ENCODE measurements around the gene NT5C2. TPM values are rescaled to one million over a fixed set of nuclear protein-coding genes. Genes with fewer than 3 reads are reported as not detected.
"Not testable (repeated sequence)": the region's sequence is repeated elsewhere in the genome, so short reads cannot be mapped to it uniquely, and the experiment has no call there.

NT5C2 gene
- polyA plus RNA-seq, 5 donors: 95.8 to 184 (median 164) TPM

GRCh38 chr10:103090911-103091310 is 102.2 kb downstream of the NT5C2 start:
- no peak for DNase-seq

GRCh38 chr10:103089493-103089892 is 103.6 kb downstream of the NT5C2 start:
- DNase-seq: no peak

- no peak for DNase-seq
These were observed 106.3 kb downstream of the NT5C2 start for GRCh38 chr10:103086799-103087198.

GRCh38 chr10:103086261-103086660 is 106.8 kb downstream of the NT5C2 start:
- no peak for DNase-seq

GRCh38 chr10:103083977-103084320 is 109.1 kb downstream of the NT5C2 start:
- DNase-seq: no peak

- DNase-seq: no peak
These were observed 109.7 kb downstream of the NT5C2 start for GRCh38 chr10:103083266-103083976.

GRCh38 chr10:103082683-103083082 is 110.4 kb downstream of the NT5C2 start:
- DNase-seq: no peak

GRCh38 chr10:103080891-103081581 is 112.0 kb downstream of the NT5C2 start:
- DNase-seq: no peak

GRCh38 chr10:103079946-103080345 is 113.1 kb downstream of the NT5C2 start:
- no peak for DNase-seq

- no peak for DNase-seq
These were observed 114.0 kb downstream of the NT5C2 start for GRCh38 chr10:103079100-103079499.

GRCh38 chr10:103078676-103079075 is 114.4 kb downstream of the NT5C2 start:
- no peak for DNase-seq

GRCh38 chr10:103078309-103078615 is 114.8 kb downstream of the NT5C2 start:
- no peak for DNase-seq

GRCh38 chr10:103077491-103078308 is 115.4 kb downstream of the NT5C2 start:
- no peak for DNase-seq

- DNase-seq: no peak
These were observed 116.1 kb downstream of the NT5C2 start for GRCh38 chr10:103077020-103077419.

- no peak for DNase-seq
These were observed 120.2 kb downstream of the NT5C2 start for GRCh38 chr10:103072891-103073290.

- no peak for DNase-seq
These were observed 120.8 kb downstream of the NT5C2 start for GRCh38 chr10:103072276-103072675.

GRCh38 chr10:103069453-103070331 is 123.4 kb downstream of the NT5C2 start:
- peak; percentile 28 to 56 for DNase-seq

- no peak for DNase-seq
These were observed 125.1 kb downstream of the NT5C2 start for GRCh38 chr10:103067956-103068355.

- no peak for DNase-seq
These were observed 125.6 kb downstream of the NT5C2 start for GRCh38 chr10:103067484-103067883.

GRCh38 chr10:103067099-103067477 is 126.0 kb downstream of the NT5C2 start:
- DNase-seq: not testable (repeated sequence)

GRCh38 chr10:103066141-103067098 is 126.7 kb downstream of the NT5C2 start:
- no peak for DNase-seq

Measured in right lung (tissue), 5 donors.